SKM-1 (cell line): ENCODE results near the gene RAD9A.

Source experiments
- DNase-seq: peaks from one replicate; lab custom pipeline; 2025; ENCODE audit not compliant: unreplicated experiment; lab: John Stamatoyannopoulos, UW

The RAD9A gene

GRCh38 chr11:67438158-67438902 is 46.5 kb downstream of the RAD9A start:
- no peak for DNase-seq

DNA sequence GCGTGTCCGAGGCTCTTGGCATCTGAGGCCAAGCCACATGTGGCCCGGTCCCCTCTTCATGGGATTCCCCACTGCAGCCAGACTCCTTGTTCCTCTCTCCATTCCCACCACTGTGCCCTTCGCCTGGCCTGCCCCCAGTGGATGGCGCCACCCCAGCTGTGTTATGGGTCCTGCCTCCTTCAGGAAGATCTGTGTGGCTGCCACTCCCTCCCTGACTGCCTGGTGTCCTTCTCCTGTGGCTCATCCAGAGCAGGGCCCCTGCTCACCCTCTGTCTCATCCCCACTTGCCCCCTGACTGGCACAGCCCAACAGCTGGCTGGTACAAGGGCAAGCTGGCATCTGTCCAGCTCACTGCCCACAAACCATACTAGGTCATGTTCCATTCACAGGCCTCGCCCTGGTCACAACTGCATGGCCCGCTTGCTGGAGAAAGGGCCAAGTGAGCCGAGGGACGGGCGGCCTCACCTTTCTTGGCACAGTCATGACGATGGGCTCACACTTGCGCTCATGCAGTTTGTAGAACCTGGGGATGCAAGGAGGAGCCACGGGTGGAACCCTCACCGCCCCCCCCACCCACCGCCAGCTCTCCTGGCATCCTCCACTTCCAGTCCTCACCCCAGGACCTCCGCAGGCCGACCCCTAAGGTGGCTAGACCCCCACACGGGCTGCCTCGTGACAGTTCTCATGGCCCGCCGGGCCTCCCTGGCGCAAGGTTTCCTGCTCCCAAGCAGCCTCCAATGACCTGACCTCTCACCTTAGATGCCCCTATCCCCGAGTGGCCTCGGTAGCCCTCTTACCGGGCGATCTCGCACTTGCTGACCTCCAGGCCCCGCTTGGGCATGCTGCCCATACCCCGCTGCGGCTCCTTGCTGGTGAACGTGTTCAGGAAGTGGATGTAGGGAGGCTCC is 47.8 kb downstream of the RAD9A start:
- no peak for DNase-seq

DNA sequence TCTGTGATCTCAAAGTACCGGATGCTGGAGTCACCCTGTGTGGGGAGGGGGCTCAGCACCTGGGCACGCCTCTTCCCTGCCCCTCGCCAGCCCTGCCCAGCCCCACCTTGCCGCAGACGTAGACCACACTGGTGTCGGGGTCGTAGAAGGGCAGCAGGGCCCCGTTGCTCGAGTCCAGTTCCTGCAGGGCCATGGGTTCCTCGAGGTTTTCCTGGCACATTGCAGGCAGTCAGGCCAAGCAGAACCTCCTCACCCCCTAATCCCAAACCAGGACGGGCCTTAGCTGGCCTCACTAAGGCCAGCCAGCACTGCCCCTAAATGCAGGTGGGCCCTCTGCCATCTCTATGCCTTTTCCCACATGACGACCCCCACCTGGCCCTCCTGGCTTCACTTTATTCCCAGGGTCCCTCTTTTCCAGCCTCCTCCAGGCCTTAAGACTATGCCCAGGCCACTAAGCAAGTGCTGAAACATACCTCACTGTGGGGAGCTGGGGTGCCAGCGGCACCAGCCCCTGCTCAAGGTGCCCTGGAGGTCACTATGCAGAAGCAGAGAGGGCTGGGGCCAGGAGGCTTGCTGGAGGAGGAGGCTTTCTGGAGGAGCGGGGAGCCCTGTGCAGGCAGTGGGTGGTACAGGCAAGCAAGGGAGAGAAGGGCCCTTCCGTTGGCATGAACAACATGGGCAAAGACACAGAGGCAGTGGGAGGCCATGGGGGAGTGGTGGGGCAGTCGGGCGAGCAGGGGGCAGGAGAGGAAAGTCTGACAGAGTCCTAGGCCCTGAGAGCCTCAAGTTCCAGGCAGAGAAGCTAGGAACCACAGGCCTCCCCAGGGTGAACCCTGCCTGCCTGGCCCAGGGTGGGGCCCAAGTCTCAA is 48.7 kb downstream of the RAD9A start:
- DNase-seq, result no peak

- DNase-seq, result no peak
Observed at GRCh38 chr11:67441098-67441563, 49.3 kb downstream of the RAD9A start.

DNA sequence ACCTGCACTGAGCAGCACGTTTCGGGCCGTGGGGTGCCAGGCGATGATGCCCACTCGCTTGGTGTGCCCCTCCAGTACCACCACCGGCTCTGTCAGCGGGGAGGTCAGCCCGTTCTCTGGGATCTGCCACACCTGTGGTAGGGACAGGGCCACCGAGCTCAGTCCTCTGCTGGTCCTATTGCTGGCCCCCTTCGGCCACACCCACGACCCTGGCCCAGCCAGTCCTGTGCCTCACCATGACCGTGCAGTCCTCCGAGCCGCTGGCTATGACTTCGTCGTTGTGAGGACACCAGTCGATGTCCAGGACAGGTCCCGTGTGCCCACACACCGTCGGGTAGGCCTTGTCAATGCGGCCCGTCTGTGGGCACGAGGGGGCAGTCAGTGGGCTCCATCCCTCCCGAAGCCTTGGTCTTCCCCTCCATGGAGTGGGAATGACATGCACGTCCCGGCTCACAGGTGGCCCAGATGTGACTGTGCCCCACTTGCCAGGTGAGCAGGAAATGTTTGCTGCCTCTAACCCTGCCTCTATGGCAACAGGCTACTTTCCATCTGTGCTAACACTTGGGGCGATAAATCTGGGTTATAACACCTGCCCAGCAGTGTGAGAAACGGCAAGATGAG is 50.1 kb downstream of the RAD9A start:
- no peak for DNase-seq

GRCh38 chr11:67442504-67443404 is 51.0 kb downstream of the RAD9A start:
- no peak for DNase-seq

DNA sequence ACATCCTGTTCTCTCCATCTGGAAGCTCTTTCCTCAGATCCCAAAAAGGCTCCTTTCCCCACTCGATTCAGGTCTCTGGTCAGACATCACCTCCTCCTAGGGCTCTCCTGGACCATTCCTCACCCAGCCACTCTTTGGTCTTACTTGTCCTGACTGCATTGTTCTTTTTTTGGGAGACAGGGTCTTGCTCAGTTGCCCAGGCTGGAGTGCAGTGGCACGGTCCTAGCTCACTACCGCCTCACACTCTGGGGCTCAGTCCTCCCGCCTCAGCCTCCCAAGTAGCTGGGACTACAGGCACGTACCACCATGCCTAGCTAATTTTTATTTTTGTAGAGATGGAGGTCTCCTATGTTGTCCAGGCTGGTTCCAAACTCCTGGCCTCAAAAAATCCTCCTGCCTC is 53.7 kb downstream of the RAD9A start:
- DNase-seq, result no peak
